ENCODE data around the gene ZMYND8.

GRCh38 chr20:47221036-47221625 lies 135.4 kb downstream of the ZMYND8 start:
- TF ChIP-seq, protein P1, sequence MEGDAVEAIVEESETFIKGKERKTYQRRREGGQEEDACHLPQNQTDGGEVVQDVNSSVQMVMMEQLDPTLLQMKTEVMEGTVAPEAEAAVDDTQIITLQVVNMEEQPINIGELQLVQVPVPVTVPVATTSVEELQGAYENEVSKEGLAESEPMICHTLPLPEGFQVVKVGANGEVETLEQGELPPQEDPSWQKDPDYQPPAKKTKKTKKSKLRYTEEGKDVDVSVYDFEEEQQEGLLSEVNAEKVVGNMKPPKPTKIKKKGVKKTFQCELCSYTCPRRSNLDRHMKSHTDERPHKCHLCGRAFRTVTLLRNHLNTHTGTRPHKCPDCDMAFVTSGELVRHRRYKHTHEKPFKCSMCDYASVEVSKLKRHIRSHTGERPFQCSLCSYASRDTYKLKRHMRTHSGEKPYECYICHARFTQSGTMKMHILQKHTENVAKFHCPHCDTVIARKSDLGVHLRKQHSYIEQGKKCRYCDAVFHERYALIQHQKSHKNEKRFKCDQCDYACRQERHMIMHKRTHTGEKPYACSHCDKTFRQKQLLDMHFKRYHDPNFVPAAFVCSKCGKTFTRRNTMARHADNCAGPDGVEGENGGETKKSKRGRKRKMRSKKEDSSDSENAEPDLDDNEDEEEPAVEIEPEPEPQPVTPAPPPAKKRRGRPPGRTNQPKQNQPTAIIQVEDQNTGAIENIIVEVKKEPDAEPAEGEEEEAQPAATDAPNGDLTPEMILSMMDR (IDR thresholded peaks at IDR 0.05; ENCODE audit: low read length) = no peak
- TF ChIP-seq EZH2 (IDR thresholded peaks at IDR 0.05; ENCODE audit: borderline replicate concordance, low read length) = no peak

Data from OCI-LY1 (cell line).